SKM-1 (cell line): ENCODE results near the gene CIB4.

Experiments used
- DNase-seq: peaks from one replicate; lab custom pipeline; 2025; ENCODE audit not compliant: unreplicated experiment; lab: John Stamatoyannopoulos, UW

Gene CIB4

DNA sequence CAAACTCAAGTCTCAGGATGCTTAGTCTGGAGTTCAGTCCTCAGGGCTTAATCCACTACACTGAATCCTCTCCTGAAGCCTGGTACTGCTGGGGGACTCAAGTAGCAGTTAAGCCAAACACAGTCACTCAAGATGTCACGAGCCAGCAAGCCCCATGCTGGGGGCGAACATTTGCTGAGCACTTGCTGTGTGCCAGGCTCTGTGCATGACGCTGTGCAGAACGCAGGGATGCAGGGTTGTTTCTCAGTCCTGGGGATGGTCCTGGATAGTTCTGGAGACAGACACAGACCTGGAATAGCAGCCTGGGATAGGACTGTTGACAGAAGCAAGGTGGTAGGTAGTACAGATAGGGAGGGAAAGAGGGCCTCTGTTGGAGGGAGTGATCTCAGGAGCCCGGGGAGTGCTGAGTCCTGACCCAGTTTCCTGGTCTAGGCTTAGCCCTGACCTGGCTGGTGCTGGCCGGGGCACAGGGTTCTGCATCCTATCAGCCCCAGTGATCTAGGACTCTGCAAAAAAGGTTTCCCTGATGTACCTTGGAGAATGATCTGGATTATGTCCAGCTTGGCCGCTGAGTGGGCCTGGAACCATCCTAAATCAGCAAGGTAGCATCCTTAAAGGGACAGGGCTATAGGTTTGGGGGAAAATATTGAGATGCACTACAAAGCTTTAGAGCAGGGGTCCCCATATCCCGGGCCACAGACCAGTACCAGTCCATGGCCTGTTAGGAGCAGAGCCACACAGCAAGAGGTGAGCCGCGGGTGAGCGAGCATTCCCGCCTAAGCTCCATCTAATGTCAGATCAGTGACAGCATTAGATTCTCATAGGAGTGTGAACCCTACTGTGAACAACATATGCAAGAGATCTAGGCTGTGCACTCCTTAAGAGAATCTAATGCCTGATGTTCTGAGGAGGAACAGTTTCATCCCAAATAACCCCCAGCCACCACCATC, 108.6 kb downstream of the CIB4 start:
- DNase-seq, result no peak
